Measurements from ENCODE around the gene UBA52. TPM values are rescaled to one million over a fixed set of nuclear protein-coding genes. Genes with fewer than 3 reads are reported as not detected.

The UBA52 gene
- total and polyA plus RNA-seq, 2 donors (not counting 1 experiment from before 2014, with no cell fraction given), result 1,837 to 5,694 TPM

- peaks cover 21% of the 10 kb centered on the region for H3K79me2 ChIP-seq (ENCODE audit: control insufficient read depth, insufficient read depth, low read length)
- DNase-seq, result no peak
These were observed 13.5 kb upstream of the UBA52 start for GRCh38 chr19:18558202-18558555.

More at GRCh38 chr19:18558202-18558555, 13.5 kb upstream of the UBA52 start:
- Histone ChIP-seq H3K9ac (ENCODE audit: low read length) (peak overlapping the region; percentile 99), H3K4me1 (ENCODE audit: control insufficient read depth in 2 of 2, insufficient read depth in 2 of 2, low read length in 2 of 2) (peaks cover 15 to 25% of the 10 kb centered on the region in 2 donors), H4K20me1 (ENCODE audit: control insufficient read depth, insufficient read depth, low read length, poor library complexity, severe bottlenecking) (no peaks in the 10 kb centered on the region), H3K27ac (ENCODE audit: low read length in 2 of 2) (peak overlapping the region; percentile 82 to 97), H3K4me3 (ENCODE audit: control extremely low read depth in 1 of 5, extremely low read depth in 1 of 5, insufficient read depth in 1 of 5, low read depth in 2 of 5, low read length in 4 of 5) (peak overlapping the region; percentile 73 to 98 (median 93)), H3K36me3 (replicated peaks in 1 of 2; ENCODE audit: control extremely low read depth in 1 of 2, control insufficient read depth in 1 of 2, extremely low read depth in 1 of 2, insufficient read depth in 2 of 2, low read length in 1 of 2) (peaks cover 0 to 11% of the 10 kb centered on the region in 2 experiments), H3K9me3 (ENCODE audit: control extremely low read depth in 1 of 3, control insufficient read depth in 2 of 3, insufficient read depth in 1 of 3, low read length in 2 of 3) (no peaks in the 10 kb centered on the region), H3K27me3 (replicated peaks in 1 of 4; ENCODE audit: control extremely low read depth in 1 of 4, control insufficient read depth in 3 of 4, insufficient read depth in 4 of 4, low read length in 3 of 4) (no peaks in the 10 kb centered on the region), H3K4me2 (replicated peaks; ENCODE audit: low read depth, low read length, poor library complexity, severe bottlenecking) (peak overlapping the region; percentile 99), H2AFZ (ENCODE audit: insufficient read depth, low read depth, low read length, poor library complexity, severe bottlenecking) (peak overlapping the region; percentile 78)
- H3K4me1 Mint-ChIP-seq, result peaks cover 21% of the 10 kb centered on the region
- no peaks in the 10 kb centered on the region for H3K27me3 Mint-ChIP-seq
- POLR2A ChIA-PET, result interaction anchor here (0.6 to 4.0 kb wide), 9 partner anchors 13 to 361 kb away, joined by 3 to 44 read pairs (median 11); partner anchors contain the start of genes COPE, DDX49, ELL and FKBP8
- CTCF ChIA-PET, result interaction anchor here (0.6 to 2.0 kb wide), 7 partner anchors 13 to 289 kb away, joined by 3 to 13 read pairs (median 5); partner anchors contain the start of genes ELL, REX1BD and UBA52
- intact Hi-C loops (cut with micrococcal nuclease), result no loop called here
- TF ChIP-seq EZH2 (IDR thresholded peaks at IDR 0.05; ENCODE audit: borderline replicate concordance, insufficient read depth, low read depth, low read length, poor library complexity, severe bottlenecking) (no peak), CTCF (IDR thresholded peaks at IDR 0.05) (no peak)
- peak overlapping the region; percentile 90 for H3K27ac Mint-ChIP-seq
- ATAC-seq (ENCODE audit: low read depth), result no peak
- 17% methylated on average over 11 of the region's 11 CpGs for WGBS (ENCODE audit: insufficient coverage)
- no peaks in the 10 kb centered on the region for H3K9me3 Mint-ChIP-seq (ENCODE audit: insufficient read depth)
- peak overlapping the region; percentile 90 for H3K4me3 Mint-ChIP-seq

Measured in B cell (primary cell).